AML-193 (cell line): ENCODE measurements around the gene GRHPR.
"Not testable (repeated sequence)": the region's sequence is repeated elsewhere in the genome, so short reads cannot be mapped to it uniquely, and the experiment has no call there.

Experiments
- DNase-seq, 2 experiments: peaks; one replicate each; lab custom pipeline; 2025; lab: John Stamatoyannopoulos, UW

The GRHPR gene

DNA sequence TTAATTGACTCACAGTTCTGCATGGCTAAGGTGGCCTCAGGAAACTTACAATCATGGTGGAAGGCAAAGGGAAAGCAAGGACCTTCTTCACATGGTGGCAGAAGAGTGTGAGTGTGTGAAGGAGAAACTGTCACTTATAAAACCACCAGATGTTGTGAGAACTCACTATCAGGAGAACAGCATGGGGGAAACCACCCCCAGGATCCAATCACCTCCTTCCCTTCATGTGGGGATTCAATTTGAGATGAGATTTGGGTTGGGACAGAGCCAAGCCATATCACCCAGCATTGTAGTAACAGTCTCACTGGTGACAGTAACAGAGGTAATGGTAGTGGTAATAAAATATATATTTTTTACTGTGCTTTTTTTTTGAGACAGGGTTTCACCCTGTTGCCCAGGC, 24.6 kb downstream of the GRHPR start:
- DNase-seq, result no peak

DNA sequence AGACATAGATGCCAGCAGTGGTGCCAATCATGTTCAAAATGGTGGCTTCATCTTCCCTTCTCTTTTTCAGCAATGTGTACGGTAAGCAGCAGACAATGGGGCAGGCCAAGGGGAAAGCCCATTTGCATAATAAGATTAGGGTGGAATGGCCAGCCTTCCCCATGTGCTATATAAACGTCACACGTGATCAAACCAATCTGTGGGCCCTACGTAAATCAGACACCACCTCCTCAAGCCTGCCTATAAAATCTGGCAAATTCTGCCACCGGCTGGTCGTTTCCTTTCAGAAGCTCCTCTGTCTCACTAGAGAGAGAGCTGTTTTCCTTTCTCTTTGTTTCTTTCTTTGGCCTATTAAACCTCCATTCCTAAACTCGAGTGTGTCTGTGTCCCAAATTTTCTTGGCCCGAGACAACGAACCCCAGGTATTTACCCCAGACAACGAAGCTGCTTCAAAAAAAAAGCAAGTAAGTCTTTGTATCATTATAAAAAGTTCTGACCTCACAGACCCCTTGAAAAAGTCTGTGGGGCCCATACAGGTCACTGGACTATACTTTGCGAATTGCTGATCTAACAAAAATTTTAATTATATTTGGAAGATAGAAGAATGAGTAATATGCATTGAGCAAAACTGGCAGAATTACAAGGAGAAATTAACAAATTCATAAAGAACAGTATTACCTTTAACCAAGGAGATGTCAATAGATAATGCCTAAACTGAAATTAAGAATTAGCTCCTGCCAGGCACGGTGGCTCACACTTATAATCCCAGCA, 27.6 kb downstream of the GRHPR start:
- no peak for DNase-seq

DNA sequence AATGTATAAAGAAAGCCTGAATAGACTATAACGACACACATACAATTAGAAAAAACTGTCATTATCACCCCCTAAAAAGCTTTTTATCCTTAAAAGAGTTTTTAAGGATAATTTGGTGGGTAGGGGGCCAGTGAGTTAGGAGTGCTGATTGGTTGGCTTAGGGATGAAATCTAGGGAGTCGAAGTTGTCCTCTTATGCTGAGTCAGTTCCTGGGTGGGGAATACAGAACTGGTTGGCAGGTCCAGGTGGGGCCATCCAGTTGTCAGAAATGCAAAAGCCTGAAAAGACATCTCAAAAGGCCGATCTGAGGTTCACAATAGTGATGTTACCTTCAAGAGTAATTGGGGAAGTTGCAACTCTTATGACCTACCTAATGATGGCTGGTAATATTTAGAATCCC, 29.1 kb downstream of the GRHPR start:
- no peak for DNase-seq

DNA sequence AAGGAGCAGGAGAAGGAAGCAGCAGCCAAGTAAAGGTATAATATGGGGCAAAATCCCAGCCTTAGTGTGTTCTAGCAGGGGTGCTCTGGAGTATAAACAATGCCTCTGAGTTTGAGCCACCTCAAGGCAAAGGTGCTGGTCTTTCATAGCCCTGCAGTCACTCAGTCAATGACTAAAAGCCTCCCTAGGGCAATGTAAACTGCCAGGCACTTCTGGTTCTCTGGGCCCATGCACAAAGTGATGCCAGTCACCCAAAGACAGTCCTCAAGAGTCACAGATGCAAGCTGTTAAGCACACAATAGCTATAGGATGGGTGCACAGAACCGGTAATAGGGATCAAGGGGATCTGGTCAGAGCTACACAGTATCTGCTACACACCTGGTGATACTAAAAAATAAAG, 30.1 kb downstream of the GRHPR start:
- DNase-seq, result no peak

DNA sequence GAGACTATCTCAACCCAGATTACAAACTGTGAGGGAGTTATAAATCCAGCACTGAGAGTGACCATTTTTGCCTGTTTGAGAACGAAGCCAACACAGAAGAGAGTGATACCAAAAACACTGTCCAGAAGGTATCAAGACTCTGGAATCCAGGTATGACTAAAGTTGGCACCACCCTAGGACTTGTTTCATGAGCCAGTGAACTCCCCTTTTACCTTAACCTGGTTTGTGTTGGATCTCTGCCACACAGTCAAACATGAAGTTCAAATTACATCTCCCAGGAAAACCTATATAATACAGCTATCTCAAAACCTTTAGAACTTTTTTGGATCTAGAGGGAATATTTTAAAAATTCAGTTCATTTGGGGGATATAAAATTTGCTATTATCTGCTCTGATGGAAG, 31.3 kb downstream of the GRHPR start:
- DNase-seq, result no peak

DNA sequence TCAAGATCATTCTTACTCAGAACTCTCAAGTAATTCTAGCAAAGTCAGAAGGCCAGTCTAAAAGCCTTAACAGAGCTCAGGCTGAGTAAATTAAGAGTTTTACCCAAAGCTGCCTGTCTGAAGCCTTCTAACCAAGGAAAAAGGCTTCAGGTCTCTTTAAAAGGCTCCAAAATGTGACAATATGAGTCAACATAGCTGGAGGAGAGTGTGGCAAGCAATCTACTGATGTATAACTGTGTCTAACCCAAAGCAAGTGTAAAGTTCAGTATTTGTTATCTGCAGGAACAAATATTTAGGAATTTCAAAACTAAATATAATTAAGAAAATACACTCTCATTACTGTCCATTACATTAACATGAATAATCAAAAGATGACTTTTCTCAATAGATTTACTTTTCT, 31.7 kb downstream of the GRHPR start:
- DNase-seq, result no peak

DNA sequence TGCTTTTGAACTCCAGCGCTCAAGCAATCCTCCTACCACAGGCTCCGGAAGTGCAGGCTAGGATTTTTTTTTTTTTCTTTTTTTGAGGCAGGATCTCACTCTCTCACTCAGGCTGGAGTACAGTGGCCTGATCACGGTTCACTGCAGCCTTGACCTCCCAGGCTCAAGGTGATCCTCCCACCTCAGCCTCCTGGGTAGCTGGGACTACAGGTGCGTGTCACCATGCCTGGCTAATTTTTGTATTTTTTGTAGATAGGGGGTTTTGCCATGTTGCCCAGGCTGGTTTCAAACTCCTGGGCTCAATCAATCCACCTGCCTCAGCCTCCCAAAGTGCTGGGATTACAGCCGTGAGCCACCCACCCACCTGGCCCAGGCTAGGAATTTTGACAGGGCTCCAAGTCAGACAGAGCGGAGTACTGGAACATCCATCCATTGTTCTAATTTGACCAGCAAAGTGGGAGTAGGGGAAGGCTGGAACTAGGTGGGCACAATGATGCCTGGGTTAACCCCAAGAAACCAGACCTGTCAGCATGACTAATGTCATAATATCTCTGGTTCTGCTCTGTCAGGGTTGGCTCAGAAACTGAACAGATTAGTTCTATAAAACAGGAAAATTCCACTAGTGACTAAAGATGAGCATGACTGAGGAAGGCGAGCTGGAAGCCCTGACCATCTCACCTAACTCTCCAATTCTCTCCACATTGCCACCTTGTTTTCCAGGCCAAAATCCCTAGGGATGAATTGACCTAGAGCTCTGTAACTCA, 33.6 kb downstream of the GRHPR start:
- no peak for DNase-seq

DNA sequence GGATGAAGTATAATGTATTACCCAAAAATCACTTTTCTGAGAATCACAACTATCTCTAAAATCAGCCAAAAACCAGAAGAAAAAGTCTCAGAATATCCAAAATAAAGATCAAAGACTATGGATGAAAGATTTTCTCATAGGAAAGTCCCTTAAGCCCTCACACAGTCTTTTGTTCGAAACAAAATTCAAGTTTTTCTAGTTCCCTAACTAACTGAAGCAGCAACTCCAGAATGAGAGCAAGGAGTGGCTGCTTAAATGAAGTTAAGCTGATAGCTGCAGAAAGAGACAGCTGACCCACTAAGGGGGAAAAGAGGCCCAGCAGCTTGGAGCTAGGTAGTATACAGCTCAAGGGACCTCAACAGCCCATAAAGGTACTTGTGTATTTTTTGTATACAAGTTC, 34.3 kb downstream of the GRHPR start:
- DNase-seq, result no peak

DNA sequence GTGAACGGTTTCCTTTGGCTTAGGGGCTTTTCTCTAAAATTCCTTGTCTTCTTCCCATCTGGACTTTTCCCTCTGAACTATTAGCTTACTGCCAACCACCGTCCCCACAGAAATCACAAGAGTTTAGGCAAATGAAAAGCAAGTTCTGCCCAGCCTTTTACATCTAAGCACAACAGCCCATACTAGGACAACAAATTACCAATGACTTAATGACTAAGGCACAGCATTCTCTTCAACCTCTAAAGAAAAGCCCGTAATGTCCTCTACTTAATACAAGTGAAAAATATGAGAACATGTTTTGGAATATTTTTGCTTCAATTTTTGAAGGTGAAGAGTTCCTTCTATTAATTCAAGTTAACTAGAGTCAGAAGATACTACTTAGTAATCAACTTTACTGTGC, 41.5 kb downstream of the GRHPR start:
- no peak for DNase-seq

DNA sequence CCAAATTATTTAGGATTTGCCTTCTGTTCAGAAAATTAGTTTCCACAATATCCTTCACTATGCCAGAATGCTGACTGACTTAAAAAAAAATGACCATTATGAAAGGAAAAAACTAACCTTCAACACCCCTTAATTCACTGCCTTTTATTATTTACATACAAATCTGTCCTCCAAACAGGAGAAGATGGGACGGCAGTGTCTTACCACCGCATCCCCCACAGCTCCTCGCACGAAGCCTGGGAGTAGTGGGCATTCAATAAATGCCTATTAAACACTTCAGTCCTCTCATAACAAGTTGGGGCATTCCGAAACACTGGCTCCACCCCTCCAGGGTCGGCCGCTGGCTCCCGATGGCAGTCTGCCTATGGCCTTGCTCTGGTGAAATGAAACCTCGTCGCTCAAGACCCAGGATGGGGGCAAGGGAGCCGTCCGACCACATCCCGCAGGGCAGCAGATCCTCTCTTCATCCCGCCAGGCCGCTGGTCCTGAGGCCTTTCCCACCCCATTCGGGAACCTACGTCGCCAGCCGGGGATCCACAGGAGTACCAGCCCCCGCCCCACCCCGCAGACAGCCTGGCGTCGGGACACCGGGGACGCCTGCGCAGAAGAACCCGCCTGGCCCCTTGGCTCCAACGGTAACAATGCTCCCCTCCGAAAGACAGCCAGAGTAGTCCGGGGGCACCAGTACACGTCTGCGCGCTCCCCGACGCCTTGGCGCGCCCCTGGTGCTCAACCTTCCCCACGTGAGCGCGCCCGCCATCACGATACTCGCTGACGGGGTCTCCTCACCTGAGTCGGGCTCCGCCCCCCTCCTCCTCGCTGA, 42.1 kb downstream of the GRHPR start:
- DNase-seq, result peak; percentile 47 to 54

DNA sequence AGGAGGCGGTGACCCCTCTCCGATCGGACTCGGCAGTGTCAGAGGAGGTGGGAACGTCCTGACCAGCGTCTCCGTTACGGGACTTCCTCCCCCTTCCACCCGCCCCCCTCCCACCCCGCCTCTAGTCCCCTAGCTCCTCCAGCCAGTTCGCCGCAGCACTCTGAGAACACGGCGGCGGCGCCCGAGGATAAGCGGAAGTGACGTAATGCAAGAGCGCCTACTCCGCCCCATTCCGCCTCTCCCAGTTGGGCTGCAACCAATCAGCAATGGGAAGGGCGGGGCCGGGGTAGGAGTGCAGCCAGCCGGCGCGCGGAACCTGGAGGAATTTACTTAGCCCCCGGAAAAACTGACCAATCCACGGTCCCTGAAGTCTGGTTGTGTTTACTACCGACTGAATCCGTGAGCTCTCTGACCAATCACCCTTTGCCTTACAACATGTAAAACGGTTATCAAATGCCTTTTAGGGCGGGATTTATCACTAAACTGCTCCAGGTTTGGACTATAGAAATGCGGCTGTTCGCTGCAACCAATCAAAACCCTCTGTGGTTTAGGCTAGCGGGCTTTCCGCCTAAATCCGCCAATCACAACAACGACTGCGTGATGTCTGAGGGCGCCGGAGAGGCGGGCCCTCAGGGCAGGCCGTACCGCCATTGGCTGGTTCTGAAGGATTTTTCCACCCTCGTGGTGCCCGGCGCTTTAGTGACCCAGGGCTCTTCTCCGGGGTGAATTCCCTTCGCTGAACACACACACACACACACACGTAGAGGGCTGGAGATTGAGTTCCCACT, 42.9 kb downstream of the GRHPR start, which contains the start of gene ZBTB5:
Gene ZBTB5 (minus strand): TSS at position 202 of the 788 bp plus-strand sequence. CDS start 22,899 bp downstream, outside the sequence.
- DNase-seq, result peak; percentile 99 to 100

DNA sequence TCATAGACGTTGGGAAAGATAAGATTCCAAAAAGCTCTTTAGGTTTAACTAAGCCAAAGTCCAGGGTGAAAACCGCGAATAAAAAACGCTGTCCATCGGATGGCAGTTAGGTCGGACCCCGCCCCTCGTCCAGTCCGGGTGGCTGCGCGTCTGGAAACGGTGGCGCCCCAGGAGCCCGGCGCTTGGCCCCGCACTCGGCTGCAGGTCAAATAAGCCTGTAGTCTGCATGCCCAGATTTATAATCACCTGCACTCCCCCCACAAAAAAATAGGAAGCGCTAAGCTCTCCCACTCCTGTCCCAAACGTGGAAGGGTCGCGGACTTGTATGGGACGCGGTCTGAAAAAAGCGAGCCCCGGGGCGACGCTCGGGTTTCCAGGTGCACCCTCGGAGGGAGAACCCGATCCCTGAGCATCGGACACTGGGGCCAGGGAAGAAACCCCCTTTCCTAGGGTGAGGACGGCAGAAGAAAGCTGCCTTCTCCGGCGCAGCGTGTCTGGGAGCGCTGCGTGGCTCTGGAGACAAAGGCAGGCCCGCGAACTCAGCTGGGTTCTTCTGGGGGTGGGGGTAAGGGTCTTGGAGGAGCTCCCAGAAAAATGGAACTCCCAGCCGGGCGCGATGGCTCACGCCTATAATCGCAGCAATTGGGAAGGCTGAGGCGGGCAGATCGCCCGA, 43.7 kb downstream of the GRHPR start:
- DNase-seq, result no peak

DNA sequence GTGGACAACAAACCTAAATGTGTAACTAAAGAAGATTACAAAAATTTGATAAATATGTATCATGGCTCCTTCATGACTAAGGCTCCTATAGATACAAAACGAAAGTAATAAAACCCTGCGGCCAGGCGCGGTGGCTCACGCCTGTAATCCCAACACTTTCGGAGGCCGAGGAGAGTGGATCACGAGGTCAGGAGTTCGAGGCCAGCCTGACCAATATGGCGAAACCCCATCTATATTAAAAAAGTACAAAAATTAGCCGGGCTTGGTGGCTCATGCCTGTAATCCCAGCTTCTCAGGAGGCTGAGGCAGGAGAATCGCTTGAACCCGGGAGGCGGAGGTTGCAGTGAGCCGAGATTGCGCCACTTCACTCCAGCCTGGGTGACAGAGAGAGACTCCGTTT, 45.0 kb downstream of the GRHPR start:
- not testable (repeated sequence) for DNase-seq

DNA sequence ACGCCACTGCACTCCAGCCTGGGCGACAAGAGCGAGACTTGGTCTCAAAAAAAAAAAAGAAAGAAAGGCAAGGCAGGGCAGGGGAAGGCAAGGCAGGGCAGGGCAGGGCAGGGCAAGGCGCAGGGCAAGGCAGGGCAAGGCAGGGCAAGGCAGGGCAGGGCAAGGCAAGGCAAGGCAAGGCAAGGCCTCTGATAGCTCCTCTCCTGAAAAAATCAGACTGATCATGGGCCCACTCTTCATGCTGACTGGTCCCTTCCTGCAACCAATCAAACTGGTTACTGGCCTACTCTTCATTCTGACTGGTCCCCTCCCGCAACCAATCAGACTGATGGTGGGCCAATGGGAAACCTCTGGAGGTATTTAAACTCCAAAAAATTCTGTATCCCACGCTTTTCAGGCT, 46.1 kb downstream of the GRHPR start:
- no peak for DNase-seq

DNA sequence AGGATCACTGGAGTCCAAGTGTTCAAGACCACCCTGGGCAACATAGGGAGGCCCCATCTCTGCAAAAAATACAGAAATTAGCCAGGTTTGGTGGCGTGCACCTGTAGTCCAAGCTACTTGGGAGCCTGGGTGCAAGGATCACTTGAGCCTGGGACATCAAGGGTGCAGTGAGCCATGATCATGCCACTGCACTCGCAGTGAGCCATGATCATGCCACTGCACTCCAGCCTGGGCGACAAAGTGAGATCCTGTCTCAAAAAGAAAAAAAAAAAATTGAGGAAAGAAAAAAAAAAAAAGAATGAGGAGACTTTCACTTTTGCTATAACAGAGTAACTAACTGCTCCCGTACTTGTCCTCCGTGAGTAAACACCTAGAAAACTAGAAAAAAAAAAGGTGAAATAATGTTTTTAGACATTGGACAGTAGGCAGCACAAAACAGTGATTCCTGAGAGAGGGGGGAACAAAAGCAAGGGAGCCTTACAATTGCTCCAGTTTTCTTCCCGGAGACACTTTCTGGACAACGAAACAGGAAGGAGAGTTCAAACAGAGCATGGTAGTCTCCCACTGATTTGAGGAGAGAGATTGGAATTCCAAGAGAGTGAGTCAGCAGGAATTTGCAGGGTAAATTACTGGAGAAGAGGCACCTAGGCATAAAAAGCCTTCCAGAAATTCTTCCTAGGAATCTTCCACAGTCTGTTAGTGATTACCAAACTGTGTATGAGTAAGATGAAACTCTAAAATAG, 49.6 kb downstream of the GRHPR start:
- DNase-seq, result no peak

DNA sequence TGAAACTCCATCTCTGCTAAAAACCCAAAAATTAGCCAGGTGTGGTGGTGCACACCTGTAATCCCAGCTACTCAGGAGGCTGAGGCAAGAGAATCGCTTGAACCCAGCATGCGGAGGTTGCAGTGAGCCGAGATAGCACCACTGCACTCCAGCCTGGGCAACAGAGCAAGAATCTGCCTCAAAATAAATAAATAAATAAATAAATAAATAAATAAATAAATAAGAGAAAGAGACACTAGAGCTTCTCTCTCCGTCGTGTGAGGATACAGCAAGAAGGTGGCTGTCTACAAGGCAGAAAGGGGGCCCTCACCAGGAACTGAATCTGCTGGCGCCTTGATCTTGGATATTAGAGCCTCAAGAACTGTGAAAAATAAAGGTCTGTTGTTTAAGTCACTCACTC, 51.5 kb downstream of the GRHPR start:
- DNase-seq, result not testable (repeated sequence)

DNA sequence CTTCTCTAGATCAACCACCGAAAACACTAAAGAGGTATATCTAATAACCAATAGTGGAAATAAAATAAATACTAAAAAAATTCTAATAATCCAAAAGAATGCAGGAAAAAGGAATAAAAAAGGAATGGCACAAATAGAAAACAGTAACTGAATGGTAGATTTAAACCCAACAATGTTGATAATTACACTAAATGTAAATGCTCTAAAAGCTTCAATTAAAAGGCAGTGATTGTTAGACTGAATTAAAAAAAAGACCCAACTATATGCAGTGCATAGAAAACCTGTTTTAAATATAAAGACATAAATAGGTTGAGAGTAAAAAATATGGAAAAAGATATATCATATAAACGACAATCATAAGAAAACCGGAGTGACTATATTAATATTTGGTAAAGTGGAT, 51.9 kb downstream of the GRHPR start:
- DNase-seq, result no peak

DNA sequence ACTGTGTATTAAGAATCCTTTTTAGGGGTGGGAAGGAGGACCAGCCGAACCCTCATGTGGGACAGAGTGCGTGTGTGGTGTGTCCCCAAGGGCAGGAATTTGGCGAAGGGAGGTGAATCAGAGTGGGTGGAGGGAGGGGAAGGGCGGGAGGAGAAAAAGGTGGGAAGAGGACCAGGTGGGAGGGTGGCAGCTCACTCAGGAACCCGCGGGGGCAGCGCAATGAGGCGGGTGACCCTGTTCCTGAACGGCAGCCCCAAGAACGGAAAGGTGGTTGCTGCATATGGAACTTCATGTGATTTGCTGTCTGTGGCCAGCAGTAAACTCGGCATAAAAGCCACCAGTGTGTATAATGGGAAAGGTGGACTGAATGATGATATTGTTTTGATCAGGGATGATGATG, 54.4 kb downstream of the GRHPR start:
- DNase-seq, result no peak

DNA sequence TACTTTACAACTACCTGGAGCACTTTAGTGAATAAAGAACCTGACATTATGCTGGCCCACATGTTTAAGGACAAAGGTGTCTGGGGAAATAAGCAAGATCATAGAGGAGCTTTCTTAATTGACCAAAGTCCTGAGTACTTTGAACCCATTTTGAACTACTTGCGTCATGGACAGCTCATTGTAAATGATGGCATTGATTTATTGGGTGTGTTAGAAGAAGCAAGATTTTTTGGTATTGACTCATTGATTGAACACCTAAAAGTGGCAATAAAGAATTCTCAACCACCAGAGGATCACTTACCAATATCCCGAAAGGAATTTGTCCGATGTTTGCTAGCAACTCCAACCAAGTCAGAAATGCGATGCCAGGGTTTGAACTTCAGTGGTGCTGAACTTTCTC, 54.9 kb downstream of the GRHPR start:
- not testable (repeated sequence) for DNase-seq

DNA sequence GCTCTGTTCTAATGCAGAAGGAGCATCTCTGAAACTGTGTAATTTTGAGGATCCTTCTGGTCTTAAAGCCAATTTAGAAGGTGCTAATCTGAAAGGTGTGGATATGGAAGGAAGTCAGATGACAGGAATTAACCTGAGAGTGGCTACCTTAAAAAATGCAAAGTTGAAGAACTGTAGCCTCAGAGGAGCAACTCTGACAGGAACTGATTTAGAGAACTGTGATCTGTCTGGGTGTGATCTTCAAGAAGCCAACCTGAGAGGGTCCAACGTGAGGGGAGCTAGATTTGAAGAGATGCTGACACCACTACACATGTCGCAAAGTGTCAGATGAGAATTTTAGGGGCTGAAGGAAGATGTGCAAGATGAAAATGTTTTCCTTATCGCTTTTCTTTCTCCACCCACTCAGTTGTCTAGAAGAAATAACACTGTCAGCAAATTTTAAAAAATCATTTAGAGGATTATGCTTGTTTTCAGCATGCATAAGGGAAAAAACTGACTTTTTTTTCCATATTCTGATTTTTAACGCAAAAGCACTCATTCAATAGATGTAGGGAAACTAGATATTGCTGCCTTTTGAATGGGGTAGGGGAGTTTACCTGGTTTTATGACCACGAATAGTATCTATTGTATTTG, 55.6 kb downstream of the GRHPR start:
- DNase-seq, result not testable (repeated sequence)
